ENCODE measurements around the gene KLHL3. TPM values are rescaled to one million over a fixed set of nuclear protein-coding genes. Genes with fewer than 3 reads are reported as not detected.
"Not testable (repeated sequence)": the region's sequence is repeated elsewhere in the genome, so short reads cannot be mapped to it uniquely, and the experiment has no call there.

The KLHL3 gene
- polyA plus RNA-seq, 1 experiment: 2.2 TPM

- H3K9me3 ChIP-seq (ENCODE audit: control insufficient read depth, insufficient read depth, low read length): no peaks in the 10 kb centered on the region
- ChIA-PET POLR2A (no interaction called here), CTCF (interaction anchor here (1.1 to 1.3 kb wide), 2 partner anchors 9 to 21 kb away, joined by 3 to 7 read pairs; no protein-coding TSS in a partner anchor)
- no peak for DNase-seq (ENCODE audit: low read depth, low spot score)
- H3K27me3 ChIP-seq (ENCODE audit: control insufficient read depth, insufficient read depth, low read length): no peaks in the 10 kb centered on the region
- no peak overlapping the region for H3K4me3 ChIP-seq (ENCODE audit: low read depth, low read length)
- TF ChIP-seq, protein P1, sequence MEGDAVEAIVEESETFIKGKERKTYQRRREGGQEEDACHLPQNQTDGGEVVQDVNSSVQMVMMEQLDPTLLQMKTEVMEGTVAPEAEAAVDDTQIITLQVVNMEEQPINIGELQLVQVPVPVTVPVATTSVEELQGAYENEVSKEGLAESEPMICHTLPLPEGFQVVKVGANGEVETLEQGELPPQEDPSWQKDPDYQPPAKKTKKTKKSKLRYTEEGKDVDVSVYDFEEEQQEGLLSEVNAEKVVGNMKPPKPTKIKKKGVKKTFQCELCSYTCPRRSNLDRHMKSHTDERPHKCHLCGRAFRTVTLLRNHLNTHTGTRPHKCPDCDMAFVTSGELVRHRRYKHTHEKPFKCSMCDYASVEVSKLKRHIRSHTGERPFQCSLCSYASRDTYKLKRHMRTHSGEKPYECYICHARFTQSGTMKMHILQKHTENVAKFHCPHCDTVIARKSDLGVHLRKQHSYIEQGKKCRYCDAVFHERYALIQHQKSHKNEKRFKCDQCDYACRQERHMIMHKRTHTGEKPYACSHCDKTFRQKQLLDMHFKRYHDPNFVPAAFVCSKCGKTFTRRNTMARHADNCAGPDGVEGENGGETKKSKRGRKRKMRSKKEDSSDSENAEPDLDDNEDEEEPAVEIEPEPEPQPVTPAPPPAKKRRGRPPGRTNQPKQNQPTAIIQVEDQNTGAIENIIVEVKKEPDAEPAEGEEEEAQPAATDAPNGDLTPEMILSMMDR (IDR thresholded peaks at IDR 0.05; ENCODE audit: low read depth, low read length): no peak
- no peak overlapping the region for H3K27ac ChIP-seq (ENCODE audit: low read depth, low read length)
These were observed 84.9 kb downstream of the KLHL3 start for GRCh38 chr5:137651022-137651421.

DNA sequence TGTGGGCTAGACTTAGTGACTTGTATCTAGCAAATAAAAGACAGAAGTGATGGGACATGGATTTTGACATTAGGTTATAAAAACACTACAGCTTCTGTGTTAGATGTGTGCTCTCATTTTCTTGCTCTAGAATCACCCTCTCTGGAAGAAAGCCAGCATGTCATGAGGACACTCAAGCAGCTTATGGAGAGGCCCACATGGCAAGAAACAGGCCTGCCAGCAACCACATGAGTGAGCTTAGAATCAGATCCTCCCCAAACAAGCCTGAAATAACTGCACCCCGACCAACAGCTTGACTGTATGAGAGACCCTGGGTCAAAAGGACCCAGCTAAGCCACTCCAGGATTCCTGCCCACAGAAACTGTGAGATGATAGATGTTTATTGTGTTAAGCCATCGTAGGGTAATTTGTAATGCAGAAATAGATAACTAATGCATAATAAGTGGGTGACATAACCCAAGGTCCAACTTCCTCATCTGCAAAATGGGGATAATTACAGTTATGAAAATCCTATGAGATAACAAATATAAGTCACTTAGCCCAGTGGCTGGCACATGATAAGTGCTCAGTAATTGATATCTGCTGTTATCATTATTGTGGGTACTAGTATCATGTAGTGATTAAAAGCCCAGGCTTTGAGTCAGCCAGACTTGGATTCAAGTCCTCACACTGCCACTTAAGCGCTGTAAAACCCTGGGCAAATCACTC is 86.5 kb downstream of the KLHL3 start:
- Histone ChIP-seq H3K27me3 (ENCODE audit: control insufficient read depth, insufficient read depth, low read length) (no peaks in the 10 kb centered on the region), H3K9me3 (ENCODE audit: control insufficient read depth, insufficient read depth, low read length) (no peaks in the 10 kb centered on the region), H3K27ac (ENCODE audit: low read depth, low read length) (no peak overlapping the region), H3K4me3 (ENCODE audit: low read depth, low read length) (no peak overlapping the region)
- ChIA-PET POLR2A (no interaction called here), CTCF (interaction anchor here (0.6 to 1.4 kb wide), 2 partner anchors 11 to 93 kb away, joined by 3 to 7 read pairs; no protein-coding TSS in a partner anchor)
- TF ChIP-seq, protein P1 (IDR thresholded peaks at IDR 0.05; ENCODE audit: low read depth, low read length): no peak
- DNase-seq (ENCODE audit: low read depth, low spot score): peak; percentile 15

DNA sequence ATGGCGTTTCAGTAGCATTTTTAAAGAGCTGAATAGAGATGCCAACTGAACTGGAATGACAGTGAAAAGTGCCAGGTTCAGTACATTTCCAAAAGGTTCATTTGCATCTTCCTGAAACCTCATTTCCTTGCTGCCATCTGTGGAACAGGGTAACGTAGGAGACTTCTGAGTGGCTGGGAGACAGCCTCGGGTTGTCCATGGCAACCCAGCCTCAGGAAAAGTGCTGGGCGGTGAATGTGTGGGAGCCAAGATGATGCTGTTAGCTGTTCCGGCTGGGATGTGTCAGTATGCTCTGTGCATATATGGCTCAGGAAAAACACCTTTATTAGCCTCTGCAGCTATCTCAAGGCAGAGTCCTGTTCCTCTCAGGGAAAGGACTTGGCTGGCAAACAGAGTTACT is 87.5 kb downstream of the KLHL3 start:
- no peaks in the 10 kb centered on the region for H3K9me3 ChIP-seq (ENCODE audit: control insufficient read depth, insufficient read depth, low read length)
- DNase-seq (ENCODE audit: low read depth, low spot score): no peak
- POLR2A ChIA-PET: no interaction called here
- TF ChIP-seq, protein P1 (IDR thresholded peaks at IDR 0.05; ENCODE audit: low read depth, low read length): no peak
- CTCF ChIA-PET: interaction anchor here (1.1 to 2.8 kb wide), 3 partner anchors 12 to 94 kb away, joined by 3 to 9 read pairs (median 4); no protein-coding TSS in a partner anchor
- H3K4me3 ChIP-seq (ENCODE audit: low read depth, low read length): no peak overlapping the region
- no peaks in the 10 kb centered on the region for H3K27me3 ChIP-seq (ENCODE audit: control insufficient read depth, insufficient read depth, low read length)
- no peak overlapping the region for H3K27ac ChIP-seq (ENCODE audit: low read depth, low read length)

- CTCF ChIA-PET: interaction anchor here (1.1 to 2.8 kb wide), 3 partner anchors 13 to 95 kb away, joined by 3 to 9 read pairs (median 4); no protein-coding TSS in a partner anchor
- TF ChIP-seq, protein P1 (IDR thresholded peaks at IDR 0.05; ENCODE audit: low read depth, low read length): no peak
- POLR2A ChIA-PET: no interaction called here
These were observed 88.5 kb downstream of the KLHL3 start for GRCh38 chr5:137647401-137647800.

DNA sequence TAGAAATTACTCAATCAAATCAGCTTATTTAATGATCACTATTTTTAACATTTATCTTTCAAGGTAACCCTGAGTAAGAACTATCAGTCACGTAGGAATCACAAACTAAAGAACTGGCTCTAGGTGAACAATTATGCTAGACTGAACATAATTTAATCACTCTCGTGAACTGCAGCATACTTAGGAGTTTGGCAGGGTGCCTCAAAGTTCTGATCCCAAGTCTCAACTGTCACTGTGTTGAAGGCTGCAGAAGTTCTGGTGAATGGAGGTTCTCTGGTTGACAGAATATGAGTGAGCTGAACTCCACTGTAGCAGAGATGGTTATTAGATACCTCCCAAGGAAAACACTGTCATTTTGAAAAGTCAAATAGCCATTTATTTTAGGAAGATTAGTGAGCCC is 89.1 kb downstream of the KLHL3 start:
- Histone ChIP-seq H3K9me3 (ENCODE audit: control insufficient read depth, insufficient read depth, low read length) (no peaks in the 10 kb centered on the region), H3K27ac (ENCODE audit: low read depth, low read length) (no peak overlapping the region), H3K27me3 (ENCODE audit: control insufficient read depth, insufficient read depth, low read length) (no peaks in the 10 kb centered on the region), H3K4me3 (ENCODE audit: low read depth, low read length) (no peak overlapping the region)
- DNase-seq (ENCODE audit: low read depth, low spot score): no peak
- CTCF ChIA-PET: interaction anchor here (1.5 to 2.8 kb wide), 3 partner anchors 14 to 96 kb away, joined by 3 to 9 read pairs (median 8); no protein-coding TSS in a partner anchor
- TF ChIP-seq, protein P1 (IDR thresholded peaks at IDR 0.05; ENCODE audit: low read depth, low read length): no peak
- POLR2A ChIA-PET: no interaction called here

More at GRCh38 chr5:137647401-137647800, 88.5 kb downstream of the KLHL3 start:
- Histone ChIP-seq H3K9me3 (ENCODE audit: control insufficient read depth, insufficient read depth, low read length) (no peaks in the 10 kb centered on the region), H3K27me3 (ENCODE audit: control insufficient read depth, insufficient read depth, low read length) (no peaks in the 10 kb centered on the region), H3K27ac (ENCODE audit: low read depth, low read length) (no peak overlapping the region), H3K4me3 (ENCODE audit: low read depth, low read length) (no peak overlapping the region)
- DNase-seq (ENCODE audit: low read depth, low spot score): no peak

DNA sequence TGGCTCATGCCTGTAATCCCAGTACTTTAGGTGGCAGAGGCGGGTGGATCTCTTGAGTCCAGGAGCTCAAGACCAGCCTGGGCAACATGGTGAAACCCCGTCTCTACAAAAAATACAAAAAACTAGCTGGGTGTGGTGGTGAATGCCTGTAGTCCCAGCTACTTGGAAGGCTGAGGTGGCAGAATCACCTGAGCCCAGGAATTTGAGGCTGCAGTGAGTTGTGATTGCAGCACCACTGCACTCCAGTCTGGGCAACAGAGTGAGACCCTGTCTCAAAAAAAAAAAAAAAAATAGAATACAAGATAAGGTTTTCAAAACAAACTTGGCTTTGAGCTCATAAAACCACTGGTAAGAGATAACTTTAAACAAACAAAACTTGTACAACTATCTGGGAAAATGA is 92.8 kb downstream of the KLHL3 start:
- H3K27me3 ChIP-seq (ENCODE audit: control insufficient read depth, insufficient read depth, low read length); DNase-seq (ENCODE audit: low read depth, low spot score); H3K27ac ChIP-seq (ENCODE audit: low read depth, low read length); POLR2A ChIA-PET; H3K4me3 ChIP-seq (ENCODE audit: low read depth, low read length); H3K9me3 ChIP-seq (ENCODE audit: control insufficient read depth, insufficient read depth, low read length): not testable (repeated sequence)
- CTCF ChIA-PET: interaction anchor here (1.1 to 2.7 kb wide), 5 partner anchors 14 to 323 kb away, joined by 5 to 13 read pairs (median 13); no protein-coding TSS in a partner anchor
